Spleen (tissue), 7 donors: ENCODE results near the gene NRDE2.

ENCODE experiments used
- POLR2A ChIP-seq, 3 donors: fragments of 450-650 bp; IDR thresholded peaks; one replicate each; pipeline ENCODE4 v1.5.1; 2017; ENCODE audit warnings: antibody characterized with exemption in 3 of 3, mild to moderate bottlenecking in 1 of 3
- POLR2AphosphoS5 ChIP-seq, 3 donors: sonication (generic); formaldehyde crosslinking; IDR thresholded peaks; one replicate each; pipeline ENCODE4 v1.5.1; 2017; ENCODE audit warnings: antibody characterized with exemption in 3 of 3
- TF ChIP-seq, protein P1 (sequence below), 11 experiments: fragments of 200-600 bp in 7 of 11; fragments of 450-650 bp in 4 of 11; sonication (generic) in 4 of 11; IDR thresholded peaks in 8 of 11; conservative IDR thresholded peaks in 3 of 11; 1 replicate in 7 of 11; 2 replicates in 4 of 11; pipeline versions ENCODE4 v1.4.0 to v1.8.0; 2016 to 2021; ENCODE audit warnings: antibody characterized with exemption in 11 of 11, inconsistent platforms in 4 of 11, mild to moderate bottlenecking in 1 of 11
- donor health status: DM: no; HTN: no; CAD: no; lungs with moderate emphysema.
- donor health status: DM: no; HTN: no; CAD: no.
- donor health status: DM: no; HTN: no; CAD: no.

GRCh38 chr14:90354551-90355298, 23.0 kb upstream of the NRDE2 start:
- TF ChIP-seq, protein P1, sequence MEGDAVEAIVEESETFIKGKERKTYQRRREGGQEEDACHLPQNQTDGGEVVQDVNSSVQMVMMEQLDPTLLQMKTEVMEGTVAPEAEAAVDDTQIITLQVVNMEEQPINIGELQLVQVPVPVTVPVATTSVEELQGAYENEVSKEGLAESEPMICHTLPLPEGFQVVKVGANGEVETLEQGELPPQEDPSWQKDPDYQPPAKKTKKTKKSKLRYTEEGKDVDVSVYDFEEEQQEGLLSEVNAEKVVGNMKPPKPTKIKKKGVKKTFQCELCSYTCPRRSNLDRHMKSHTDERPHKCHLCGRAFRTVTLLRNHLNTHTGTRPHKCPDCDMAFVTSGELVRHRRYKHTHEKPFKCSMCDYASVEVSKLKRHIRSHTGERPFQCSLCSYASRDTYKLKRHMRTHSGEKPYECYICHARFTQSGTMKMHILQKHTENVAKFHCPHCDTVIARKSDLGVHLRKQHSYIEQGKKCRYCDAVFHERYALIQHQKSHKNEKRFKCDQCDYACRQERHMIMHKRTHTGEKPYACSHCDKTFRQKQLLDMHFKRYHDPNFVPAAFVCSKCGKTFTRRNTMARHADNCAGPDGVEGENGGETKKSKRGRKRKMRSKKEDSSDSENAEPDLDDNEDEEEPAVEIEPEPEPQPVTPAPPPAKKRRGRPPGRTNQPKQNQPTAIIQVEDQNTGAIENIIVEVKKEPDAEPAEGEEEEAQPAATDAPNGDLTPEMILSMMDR (IDR thresholded peaks at IDR 0.05 in 8 of 11, conservative IDR thresholded peaks at IDR 0.05 in 3 of 11) = no peak
- TF ChIP-seq POLR2A (IDR thresholded peaks at IDR 0.05) = no peak
- TF ChIP-seq POLR2AphosphoS5 (IDR thresholded peaks at IDR 0.05) = no peak
